Measurements from ENCODE around the gene FBLN2.
"Not testable (repeated sequence)": the region's sequence is repeated elsewhere in the genome, so short reads cannot be mapped to it uniquely, and the experiment has no call there.

The FBLN2 gene

DNA sequence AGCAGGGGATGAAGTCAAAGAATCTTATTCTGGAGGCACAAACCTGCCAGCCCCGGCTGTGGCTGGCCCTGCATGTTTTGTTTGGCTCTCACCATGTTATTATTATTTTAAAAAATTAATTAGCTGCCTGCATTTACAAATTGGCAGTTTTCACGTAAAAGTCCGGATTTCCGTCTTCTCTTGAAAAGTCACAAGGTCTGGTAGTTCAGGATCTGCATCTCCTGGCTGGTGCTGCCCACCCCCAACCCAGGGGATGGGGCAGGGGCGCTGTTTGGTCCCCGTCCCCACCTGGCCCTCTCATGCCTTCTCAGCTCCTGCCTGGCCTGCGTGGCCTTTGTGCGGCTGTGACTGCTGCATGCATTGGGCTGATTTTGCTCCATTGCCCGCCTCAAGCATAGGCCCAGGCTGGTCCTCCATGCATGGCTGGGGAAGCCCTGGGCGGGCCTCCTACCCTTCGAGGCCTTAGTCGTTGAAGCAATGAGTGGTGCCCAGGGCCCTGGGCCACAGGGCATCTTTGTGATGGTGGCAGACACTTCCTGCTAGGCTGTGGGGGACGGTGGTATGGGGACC, 2.0 kb downstream of the FBLN2 start:
- DNase-seq = no peak

DNA sequence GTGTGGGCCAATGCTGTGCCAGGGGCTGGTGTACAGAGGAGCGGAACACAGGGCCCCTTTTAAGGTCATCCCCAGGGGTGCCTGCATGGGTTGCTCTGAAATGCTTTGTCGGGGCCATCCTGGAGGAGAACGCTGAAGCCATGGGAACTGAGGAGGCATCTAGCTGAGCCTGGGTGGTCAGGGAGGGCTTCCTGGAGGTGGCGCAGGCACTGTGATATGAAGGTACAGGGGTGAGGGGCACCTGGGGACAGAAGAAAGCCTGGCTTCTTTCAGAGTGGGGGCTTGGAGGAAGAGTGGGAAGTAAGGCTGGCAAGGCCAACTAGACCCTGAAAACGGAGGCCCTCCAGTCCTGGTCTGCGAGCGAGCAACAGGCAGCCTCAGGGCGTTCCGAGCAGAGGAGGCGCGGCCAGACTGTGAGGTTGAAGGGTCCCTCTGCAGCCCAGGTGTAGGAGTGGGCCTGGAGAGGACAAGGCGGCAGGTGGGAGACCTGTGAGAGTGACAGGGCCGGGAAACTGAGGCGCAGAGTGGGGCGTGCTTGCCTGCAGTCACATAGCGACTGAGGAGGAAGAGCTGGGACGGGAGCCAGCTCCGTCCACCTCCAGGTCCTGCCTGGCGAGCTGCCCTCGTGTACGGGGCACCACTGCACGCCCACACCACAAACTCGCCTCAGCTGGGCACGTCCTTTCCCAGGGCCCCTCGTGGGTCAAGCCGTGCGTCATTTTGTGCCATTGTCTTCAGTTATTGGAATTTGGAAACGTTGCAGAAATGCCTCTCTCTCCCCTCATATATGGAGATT, 4.1 kb downstream of the FBLN2 start:
- DNase-seq = no peak

DNA sequence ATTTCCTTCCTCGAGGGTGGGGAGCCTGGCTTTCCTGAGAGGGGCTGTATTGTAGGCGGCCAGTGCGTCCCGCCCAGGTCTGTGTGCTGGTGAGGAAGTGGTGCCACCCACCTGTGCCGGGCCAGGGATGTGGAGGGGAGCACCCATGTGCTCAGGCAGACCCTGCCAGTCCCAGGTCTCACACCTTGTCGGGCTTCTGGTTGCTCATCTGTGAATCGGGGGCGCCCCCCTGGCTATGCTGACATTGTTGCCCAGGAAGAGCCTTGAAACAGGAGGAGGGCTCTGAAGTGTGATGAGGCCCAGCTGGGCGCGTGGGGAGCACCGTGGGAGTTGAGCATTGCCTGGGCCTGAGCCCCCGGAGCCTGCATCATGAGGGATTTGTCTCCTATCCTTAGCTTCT, 4.8 kb downstream of the FBLN2 start:
- no peak for DNase-seq

GRCh38 chr3:13555753-13556152, 6.8 kb downstream of the FBLN2 start:
- DNase-seq = no peak

DNA sequence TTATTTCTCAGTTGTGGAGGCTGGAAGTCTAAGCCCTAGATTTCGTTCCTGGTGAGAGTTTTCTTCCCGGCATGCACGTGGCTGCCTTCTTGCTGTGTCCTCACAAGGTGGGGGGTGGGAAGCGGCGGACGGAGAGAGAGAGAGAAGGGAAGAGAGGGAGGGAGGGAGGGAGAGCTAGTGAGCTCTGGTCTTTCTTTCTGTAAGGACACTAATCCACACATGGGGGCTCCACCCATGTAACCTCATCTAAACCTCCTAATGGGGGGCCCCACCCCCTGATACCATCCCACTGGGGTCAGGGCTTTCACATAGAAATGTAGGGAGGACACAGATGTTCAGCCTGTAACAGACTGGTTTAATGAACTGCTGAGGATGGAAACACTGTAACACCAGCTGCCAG, 7.3 kb downstream of the FBLN2 start:
- no peak for DNase-seq

GRCh38 chr3:13556917-13557316, 8.0 kb downstream of the FBLN2 start:
- no peak for DNase-seq

GRCh38 chr3:13557417-13557816, 8.5 kb downstream of the FBLN2 start:
- DNase-seq = no peak

- DNase-seq = no peak
These were observed 9.0 kb downstream of the FBLN2 start for GRCh38 chr3:13557926-13558325.

DNA sequence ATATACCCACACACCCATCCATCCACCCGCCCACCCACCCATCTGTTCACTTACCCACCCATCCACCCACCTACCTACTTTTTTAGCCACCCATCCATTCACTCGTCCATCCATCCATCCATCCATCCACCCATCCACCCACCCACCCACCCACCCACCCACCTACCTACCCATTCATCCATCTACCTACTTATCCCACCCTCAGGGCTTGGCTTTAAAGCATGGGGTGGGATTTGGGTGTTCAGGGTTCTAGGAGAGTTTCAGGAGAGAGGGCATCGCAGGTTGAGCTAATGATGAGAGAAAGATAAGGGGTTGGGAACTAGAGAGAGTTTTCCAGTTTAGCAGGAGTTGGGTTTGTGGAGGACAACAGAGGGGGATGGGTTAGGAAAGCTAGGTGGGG, 9.7 kb downstream of the FBLN2 start:
- no peak for DNase-seq

- no peak for DNase-seq
These were observed 11.0 kb downstream of the FBLN2 start for GRCh38 chr3:13559764-13560525.

DNA sequence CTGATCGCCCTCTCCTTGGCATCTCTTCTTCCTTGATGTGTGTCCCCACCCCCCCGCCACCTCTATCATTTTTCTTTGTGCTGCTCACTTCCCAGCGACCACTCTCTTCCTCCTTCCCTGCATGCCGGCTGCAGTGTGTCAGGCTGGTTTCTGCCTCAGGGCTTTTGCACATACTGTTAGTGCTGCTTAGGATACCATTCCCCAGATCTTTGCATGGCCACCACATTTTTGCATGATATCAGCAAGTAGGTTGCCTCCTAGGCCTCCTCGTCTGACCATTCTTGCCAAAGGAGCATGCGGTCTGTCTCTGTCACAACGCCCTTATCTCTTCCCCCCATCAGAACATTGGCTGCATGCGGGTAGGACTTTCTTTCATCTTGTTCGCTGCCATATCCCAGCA, 12.5 kb downstream of the FBLN2 start:
- no peak for DNase-seq

- no peak for DNase-seq
These were observed 13.0 kb downstream of the FBLN2 start for GRCh38 chr3:13561967-13562366.

GRCh38 chr3:13562421-13562820, 13.5 kb downstream of the FBLN2 start:
- not testable (repeated sequence) for DNase-seq

DNA sequence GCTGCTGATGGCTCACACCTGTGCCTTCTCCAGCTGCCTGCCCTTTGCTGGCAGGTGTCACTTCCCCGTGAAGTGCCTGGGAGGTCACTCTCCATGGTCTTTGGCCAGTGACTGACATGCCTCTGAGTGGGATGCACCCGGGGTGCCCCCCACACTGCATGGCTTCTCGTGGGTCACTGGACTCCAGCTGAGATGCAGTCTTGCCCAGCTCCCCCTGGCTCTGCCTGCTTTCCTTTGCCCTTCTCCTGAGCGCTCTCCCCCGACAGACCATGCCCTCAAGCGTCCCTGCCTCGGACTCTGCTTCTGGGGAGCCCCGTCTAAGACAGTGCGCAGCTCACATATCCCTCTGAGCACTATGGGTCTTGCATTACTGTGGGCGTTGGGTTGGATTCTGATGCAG, 14.4 kb downstream of the FBLN2 start:
- no peak for DNase-seq

- no peak for DNase-seq
These were observed 15.0 kb downstream of the FBLN2 start for GRCh38 chr3:13563911-13564310.

GRCh38 chr3:13564751-13565560, 16.0 kb downstream of the FBLN2 start:
- DNase-seq = no peak

DNA sequence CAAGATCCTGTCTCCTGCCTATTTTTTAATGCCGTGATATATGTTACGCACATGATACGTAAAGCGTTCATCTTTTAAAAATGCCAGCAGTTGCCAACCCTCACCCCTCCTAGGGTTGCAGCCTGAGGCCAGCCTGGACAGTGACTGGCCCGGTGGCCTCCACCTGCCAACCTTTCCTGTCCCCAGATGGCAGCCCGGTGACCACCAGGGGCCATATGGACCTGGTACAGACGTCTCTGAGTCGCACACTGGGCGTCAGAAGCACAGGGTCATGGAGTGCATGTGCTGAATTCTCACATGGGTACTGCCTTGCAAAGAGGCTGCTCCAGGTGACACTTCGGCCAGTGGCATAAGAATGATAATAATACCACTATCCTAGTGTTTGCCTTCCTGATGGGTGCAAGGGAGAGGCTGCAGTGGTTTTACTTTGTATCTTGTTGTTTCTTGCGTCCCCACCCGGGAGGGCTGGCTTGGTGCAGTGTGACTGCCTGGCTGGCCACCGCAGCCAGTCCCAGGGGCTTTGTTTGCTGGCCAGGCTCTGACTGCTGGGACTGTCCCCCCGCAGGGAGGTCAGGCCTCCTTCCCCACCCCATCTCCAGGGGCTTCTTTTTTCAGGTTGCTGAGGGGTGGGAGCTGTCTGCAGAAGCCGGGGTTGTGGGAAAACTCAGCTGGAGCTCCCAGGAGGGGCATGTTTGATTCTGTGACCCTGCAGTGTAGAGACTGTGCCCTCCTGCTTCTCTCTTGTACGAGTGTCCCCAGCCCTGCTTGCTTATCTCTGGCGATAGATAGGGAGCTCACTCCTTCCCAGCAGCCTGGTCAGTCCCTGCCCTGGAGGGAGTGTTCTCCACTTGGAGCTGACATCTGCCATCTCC, 16.9 kb downstream of the FBLN2 start:
- DNase-seq = no peak

DNA sequence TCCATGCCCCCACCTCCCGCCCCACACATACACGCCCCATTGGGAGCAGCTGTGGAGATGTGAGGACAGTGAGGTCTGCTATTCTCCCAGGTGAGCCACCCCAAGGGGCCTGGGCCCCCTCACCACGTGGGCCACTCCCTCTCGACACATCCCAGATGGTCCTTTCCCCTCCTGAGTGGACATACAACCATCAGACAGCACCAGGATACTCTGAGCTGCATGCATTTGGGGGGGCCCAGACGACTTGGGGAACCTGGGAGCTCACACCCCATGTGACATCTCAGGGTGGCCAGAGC, 17.5 kb downstream of the FBLN2 start:
- DNase-seq = no peak

GRCh38 chr3:13566769-13567310, 17.9 kb downstream of the FBLN2 start:
- no peak for DNase-seq

- DNase-seq = no peak
These were observed 19.0 kb downstream of the FBLN2 start for GRCh38 chr3:13567684-13568514.

DNA sequence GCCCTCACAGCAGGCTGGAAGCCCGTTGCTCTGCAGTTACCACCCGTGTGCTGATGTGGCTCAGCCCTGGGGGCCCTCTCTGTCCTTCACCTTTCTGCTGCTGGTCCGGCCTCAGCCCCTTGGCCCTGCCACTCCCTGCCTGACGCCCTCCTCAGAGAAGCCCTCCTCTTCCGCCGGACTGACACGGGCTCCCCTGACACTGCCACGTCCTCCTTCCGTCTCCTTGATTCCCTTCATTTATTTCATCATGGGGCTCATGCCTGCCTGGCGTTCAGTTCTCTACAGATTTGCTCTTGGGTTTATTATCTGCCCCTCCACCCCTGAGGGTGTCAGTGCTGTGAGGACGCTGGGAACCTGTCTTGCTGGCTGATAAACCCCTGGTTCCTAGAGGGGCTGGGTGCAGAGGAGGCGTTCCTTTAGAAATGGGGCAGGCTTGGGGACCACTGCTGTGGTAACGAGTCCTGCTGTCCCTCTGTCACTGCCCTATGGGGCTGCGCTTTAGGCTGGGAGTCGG, 19.6 kb downstream of the FBLN2 start:
- DNase-seq = no peak

Data from CD4-positive, alpha-beta T cell treated with Interferon gamma for 1 hour (primary cell).